ENCODE measurements around the gene IRX6.

- no peak for TF ChIP-seq CTCF (IDR thresholded peaks at IDR 0.05)
- no peak for TF ChIP-seq POLR2A (IDR thresholded peaks at IDR 0.05)
- TF ChIP-seq POLR2AphosphoS5 (IDR thresholded peaks at IDR 0.05): no peak
Measured at GRCh38 chr16:55292491-55292890, 31.5 kb upstream of the IRX6 start.
